ENCODE measurements around the gene TRAPPC3L. TPM values are rescaled to one million over a fixed set of nuclear protein-coding genes. Genes with fewer than 3 reads are reported as not detected.

The TRAPPC3L gene
- total RNA-seq, 1 experiment from 2014 or later = not detected

- TF ChIP-seq TCF7L2 (IDR thresholded peaks at IDR 0.05; ENCODE audit: borderline replicate concordance, extremely low read depth, insufficient read depth, insufficient read length) (no peak), EGR1 (IDR thresholded peaks at IDR 0.05; ENCODE audit: low read depth) (no peak), ZFX (IDR thresholded peaks at IDR 0.05) (no peak), EZH2 (IDR thresholded peaks at IDR 0.05) (no peak), FOSL1 (IDR thresholded peaks at IDR 0.05; ENCODE audit: low read depth) (no peak)
Observed at GRCh38 chr6:116450185-116450710, 95.2 kb downstream of the TRAPPC3L start (continued).

DNA sequence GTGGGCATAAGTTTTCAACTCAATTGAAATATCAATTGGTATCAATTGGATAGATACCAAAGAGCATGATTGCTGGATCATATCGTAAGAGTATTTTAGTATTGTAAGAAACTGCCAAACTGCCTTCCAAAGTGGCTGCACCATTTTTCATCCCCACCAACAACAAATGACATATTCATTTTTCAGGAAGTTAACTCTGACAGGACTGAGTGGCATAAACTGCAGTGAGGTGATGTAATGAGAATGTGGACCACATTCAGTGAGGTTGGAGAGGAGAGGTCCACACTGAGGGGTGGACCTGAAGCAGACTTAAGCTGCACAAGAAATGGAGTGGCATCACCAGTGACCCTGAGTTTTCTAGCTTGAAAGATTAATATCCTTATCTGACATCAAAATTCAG, 95.9 kb downstream of the TRAPPC3L start:
- RAD21 ChIA-PET (ENCODE audit: low non-redundant PET in 1 of 2, low total read pairs in 2 of 2, uncharacterized antibody in 2 of 2, unreplicated experiment in 2 of 2) = no interaction called here
- Histone ChIP-seq H3K4me3 (replicated peaks in 1 of 2; ENCODE audit: low read depth in 1 of 2, low read length in 2 of 2) (no peak overlapping the region), H3K27me3 (ENCODE audit: insufficient read depth, low read length) (no peaks in the 10 kb centered on the region), H3K36me3 (ENCODE audit: control insufficient read depth in 1 of 2, insufficient read depth in 2 of 2, low read length in 2 of 2) (no peaks in the 10 kb centered on the region), H3K9me2 (ENCODE audit: insufficient read depth) (no peaks in the 10 kb centered on the region), H3K9ac (ENCODE audit: low read length) (no peak overlapping the region), H3K27ac (ENCODE audit: low read depth, low read length) (no peak overlapping the region), H3K4me2 (ENCODE audit: low read length) (no peak overlapping the region), H4K20me1 (ENCODE audit: insufficient read depth) (no peaks in the 10 kb centered on the region), H3K79me2 (ENCODE audit: insufficient read depth, low read length) (no peaks in the 10 kb centered on the region), H2AFZ (ENCODE audit: low read depth, low read length, poor library complexity, severe bottlenecking) (no peak overlapping the region), H3K9me3 (ENCODE audit: control insufficient read depth in 1 of 2, insufficient read depth in 1 of 2, low read depth in 1 of 2, low read length in 2 of 2) (no peaks in the 10 kb centered on the region), H3K4me1 (ENCODE audit: control insufficient read depth in 1 of 2, insufficient read depth in 2 of 2, low read length in 2 of 2) (no peaks in the 10 kb centered on the region)
- CTCF ChIA-PET = no interaction called here
- POLR2A ChIA-PET = no interaction called here
- no peak for ATAC-seq
- no peak for DNase-seq (ENCODE audit: low read depth, low spot score)
- intact Hi-C loops (cut with micrococcal nuclease) = no loop called here
- BruUV-seq (replicated peaks) = no TSS peak
- TF ChIP-seq SP1 (IDR thresholded peaks at IDR 0.05; ENCODE audit: low read depth) (no peak), ELF1 (IDR thresholded peaks at IDR 0.05; ENCODE audit: borderline replicate concordance, low read depth) (no peak), FOSL1 (IDR thresholded peaks at IDR 0.05; ENCODE audit: low read depth) (no peak), EZH2phosphoT487 (IDR thresholded peaks at IDR 0.05; ENCODE audit: borderline replicate concordance) (no peak), CBX3 (IDR thresholded peaks at IDR 0.05; ENCODE audit: low read depth) (no peak), EGR1 (IDR thresholded peaks at IDR 0.05; ENCODE audit: low read depth) (no peak), CEBPB (IDR thresholded peaks at IDR 0.05; ENCODE audit: low read depth) (no peak), MAX (IDR thresholded peaks at IDR 0.05) (no peak), REST (IDR thresholded peaks at IDR 0.05; ENCODE audit: low read depth) (no peak), SRF (IDR thresholded peaks at IDR 0.05; ENCODE audit: low read depth) (no peak), RAD21 (IDR thresholded peaks at IDR 0.05; ENCODE audit: low read depth) (no peak), JUND (IDR thresholded peaks at IDR 0.05) (no peak), POLR2A (IDR thresholded peaks at IDR 0.05; ENCODE audit: borderline replicate concordance, extremely low read depth, insufficient read depth, insufficient read length) (no peak), POLR2AphosphoS5 (IDR thresholded peaks at IDR 0.05; ENCODE audit: low read depth, low read length) (no peak), YY1 (IDR thresholded peaks at IDR 0.05; ENCODE audit: extremely low read depth, insufficient replicate concordance, low read depth, low read length) (no peak), ZFX (IDR thresholded peaks at IDR 0.05) (no peak), EZH2 (IDR thresholded peaks at IDR 0.05) (no peak)
- TF ChIP-seq, protein P1, sequence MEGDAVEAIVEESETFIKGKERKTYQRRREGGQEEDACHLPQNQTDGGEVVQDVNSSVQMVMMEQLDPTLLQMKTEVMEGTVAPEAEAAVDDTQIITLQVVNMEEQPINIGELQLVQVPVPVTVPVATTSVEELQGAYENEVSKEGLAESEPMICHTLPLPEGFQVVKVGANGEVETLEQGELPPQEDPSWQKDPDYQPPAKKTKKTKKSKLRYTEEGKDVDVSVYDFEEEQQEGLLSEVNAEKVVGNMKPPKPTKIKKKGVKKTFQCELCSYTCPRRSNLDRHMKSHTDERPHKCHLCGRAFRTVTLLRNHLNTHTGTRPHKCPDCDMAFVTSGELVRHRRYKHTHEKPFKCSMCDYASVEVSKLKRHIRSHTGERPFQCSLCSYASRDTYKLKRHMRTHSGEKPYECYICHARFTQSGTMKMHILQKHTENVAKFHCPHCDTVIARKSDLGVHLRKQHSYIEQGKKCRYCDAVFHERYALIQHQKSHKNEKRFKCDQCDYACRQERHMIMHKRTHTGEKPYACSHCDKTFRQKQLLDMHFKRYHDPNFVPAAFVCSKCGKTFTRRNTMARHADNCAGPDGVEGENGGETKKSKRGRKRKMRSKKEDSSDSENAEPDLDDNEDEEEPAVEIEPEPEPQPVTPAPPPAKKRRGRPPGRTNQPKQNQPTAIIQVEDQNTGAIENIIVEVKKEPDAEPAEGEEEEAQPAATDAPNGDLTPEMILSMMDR (IDR thresholded peaks at IDR 0.05 in 2 of 3, conservative IDR thresholded peaks at IDR 0.05 in 1 of 3; ENCODE audit: borderline replicate concordance in 1 of 3, insufficient read depth in 1 of 3, low read depth in 2 of 3, low read length in 2 of 3) = no peak
- TF ChIP-seq, protein P2, sequence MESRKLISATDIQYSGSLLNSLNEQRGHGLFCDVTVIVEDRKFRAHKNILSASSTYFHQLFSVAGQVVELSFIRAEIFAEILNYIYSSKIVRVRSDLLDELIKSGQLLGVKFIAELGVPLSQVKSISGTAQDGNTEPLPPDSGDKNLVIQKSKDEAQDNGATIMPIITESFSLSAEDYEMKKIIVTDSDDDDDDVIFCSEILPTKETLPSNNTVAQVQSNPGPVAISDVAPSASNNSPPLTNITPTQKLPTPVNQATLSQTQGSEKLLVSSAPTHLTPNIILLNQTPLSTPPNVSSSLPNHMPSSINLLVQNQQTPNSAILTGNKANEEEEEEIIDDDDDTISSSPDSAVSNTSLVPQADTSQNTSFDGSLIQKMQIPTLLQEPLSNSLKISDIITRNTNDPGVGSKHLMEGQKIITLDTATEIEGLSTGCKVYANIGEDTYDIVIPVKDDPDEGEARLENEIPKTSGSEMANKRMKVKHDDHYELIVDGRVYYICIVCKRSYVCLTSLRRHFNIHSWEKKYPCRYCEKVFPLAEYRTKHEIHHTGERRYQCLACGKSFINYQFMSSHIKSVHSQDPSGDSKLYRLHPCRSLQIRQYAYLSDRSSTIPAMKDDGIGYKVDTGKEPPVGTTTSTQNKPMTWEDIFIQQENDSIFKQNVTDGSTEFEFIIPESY (IDR thresholded peaks at IDR 0.05; ENCODE audit: extremely low read depth, insufficient replicate concordance, low read length) = no peak

Data from HCT116 (cell line).